Activated naive CD4-positive, alpha-beta T cell treated with anti-CD3 and anti-CD28 coated beads, Interleukin-2, amount 10 ng/mL, durations not matched to agents 7 days and 5 days (primary cell): ENCODE measurements around the gene HNF4A.
"Not testable (repeated sequence)": the region's sequence is repeated elsewhere in the genome, so short reads cannot be mapped to it uniquely, and the experiment has no call there.

Source experiments
- CTCF ChIA-PET: fragments of 350-600 bp; sonication (Branson Sonifier 250); formaldehyde crosslinking; loops from one replicate; lab custom pipeline; 2021; ENCODE audit warnings: antibody characterized with exemption; lab: Charles Lee
- DNase-seq: peaks from one replicate; pipeline ENCODE4 v3.0.0-alpha.2; 2020
- H3K27ac Mint-ChIP-seq: one replicate; pipeline ENCODE4 v1.8.0; 2021; ENCODE audit warnings: mild to moderate bottlenecking, moderate library complexity, mixed read lengths
- H3K27me3 Mint-ChIP-seq: one replicate; pipeline ENCODE4 v1.8.0; 2021; ENCODE audit warnings: mild to moderate bottlenecking, mixed read lengths
- H3K36me3 Mint-ChIP-seq: one replicate; pipeline ENCODE4 v1.8.0; 2021; ENCODE audit warnings: mixed read lengths
- H3K4me1 Mint-ChIP-seq: one replicate; pipeline ENCODE4 v1.8.0; 2021; ENCODE audit warnings: mixed read lengths
- H3K4me3 Mint-ChIP-seq: one replicate; pipeline ENCODE4 v1.8.0; 2021; ENCODE audit warnings: mild to moderate bottlenecking, moderate library complexity, mixed read lengths
- H3K9me3 Mint-ChIP-seq: one replicate; pipeline ENCODE4 v1.8.0; 2021; ENCODE audit warnings: mixed read lengths

The HNF4A gene

DNA sequence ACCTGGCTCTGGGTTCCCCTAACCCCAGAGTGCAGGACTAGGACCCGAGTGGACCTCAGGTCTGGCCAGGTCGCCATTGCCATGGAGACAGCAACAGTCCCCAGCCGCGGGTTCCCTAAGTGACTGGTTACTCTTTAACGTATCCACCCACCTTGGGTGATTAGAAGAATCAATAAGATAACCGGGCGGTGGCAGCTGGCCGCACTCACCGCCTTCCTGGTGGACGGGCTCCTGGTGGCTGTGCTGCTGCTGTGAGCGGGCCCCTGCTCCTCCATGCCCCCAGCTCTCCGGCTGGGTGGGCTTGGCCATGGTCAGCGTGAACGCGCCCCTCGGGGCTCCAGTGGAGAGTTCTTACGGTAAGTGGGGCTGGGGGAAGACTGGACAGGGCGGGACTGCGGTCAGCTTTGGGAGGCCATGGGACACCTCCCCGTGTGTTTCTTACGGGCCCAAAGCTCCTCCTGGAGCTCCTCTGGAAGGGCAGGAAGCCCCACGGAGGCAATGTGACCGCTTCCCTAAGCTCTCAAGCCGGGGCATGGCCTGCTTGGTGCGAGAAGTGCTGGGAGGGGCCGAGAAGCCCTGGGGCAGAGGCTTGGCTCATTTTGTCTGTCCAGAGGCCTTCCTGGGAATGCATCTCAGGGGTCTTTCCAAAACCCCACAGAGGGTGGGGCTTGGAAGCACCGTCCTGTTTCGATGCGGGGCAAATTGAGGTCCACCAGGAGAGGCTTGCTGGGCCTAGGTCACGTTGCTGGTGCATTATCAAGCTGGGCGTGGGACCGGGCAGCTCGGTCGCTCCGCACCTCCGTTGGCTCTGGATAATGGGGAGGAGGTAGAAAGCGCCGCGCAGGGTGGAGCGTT, at the start of gene HNF4A:
HNF4A (plus strand) TSS at position 202 of the 855 bp plus-strand sequence; CDS start at position 308, 106 bp downstream.
- CTCF ChIA-PET, result no interaction called here
- Mint-ChIP-seq H3K27me3 (peaks cover 17% of the 10 kb centered on the region), H3K36me3 (no peaks in the 10 kb centered on the region), H3K27ac (no peak within 1 kb of the TSS), H3K4me3 (no peak within 1 kb of the TSS), H3K4me1 (no peaks in the 10 kb centered on the region), H3K9me3 (no peaks in the 10 kb centered on the region)
- no peak for DNase-seq

GRCh38 chr20:44306927-44307326, 48.6 kb upstream of the HNF4A start:
- H3K27me3 Mint-ChIP-seq, result peaks cover 7% of the 10 kb centered on the region
- DNase-seq, result no peak
- H3K4me1 Mint-ChIP-seq, result peaks cover 22% of the 10 kb centered on the region
- no peaks in the 10 kb centered on the region for H3K9me3 Mint-ChIP-seq
- CTCF ChIA-PET, result no interaction called here
- no peak overlapping the region for H3K4me3 Mint-ChIP-seq
- H3K27ac Mint-ChIP-seq, result no peak overlapping the region
- no peaks in the 10 kb centered on the region for H3K36me3 Mint-ChIP-seq

GRCh38 chr20:44309763-44310663, 45.5 kb upstream of the HNF4A start:
- no peak for DNase-seq
- peaks cover 22% of the 10 kb centered on the region for H3K4me1 Mint-ChIP-seq

GRCh38 chr20:44310664-44311639, 44.5 kb upstream of the HNF4A start, which contains the start of gene FITM2:
Gene FITM2, minus strand, starts transcription at chr20:44311202. Its CDS starts 54 bp downstream, at chr20:44311148.
- CTCF ChIA-PET, result interaction anchor here (0.6 to 13.6 kb wide), 21 partner anchors 9 to 433 kb away, joined by 3 to 351 read pairs (median 3); no protein-coding TSS in a partner anchor
- DNase-seq, result peak; percentile 98
- H3K27me3 Mint-ChIP-seq, result peaks cover 13% of the 10 kb centered on the region
- H3K27ac Mint-ChIP-seq, result peak within 1 kb of the TSS; percentile 92
- H3K36me3 Mint-ChIP-seq, result no peaks in the 10 kb centered on the region
- H3K4me1 Mint-ChIP-seq, result peaks cover 22% of the 10 kb centered on the region
- no peaks in the 10 kb centered on the region for H3K9me3 Mint-ChIP-seq
- H3K4me3 Mint-ChIP-seq, result peak within 1 kb of the TSS; percentile 89

More at GRCh38 chr20:44309763-44310663, 45.5 kb upstream of the HNF4A start:
- Mint-ChIP-seq H3K36me3 (no peaks in the 10 kb centered on the region), H3K27me3 (peaks cover 13% of the 10 kb centered on the region), H3K4me3 (peak overlapping the region; percentile 89), H3K9me3 (no peaks in the 10 kb centered on the region), H3K27ac (peak overlapping the region; percentile 92)
- CTCF ChIA-PET, result interaction anchor here (0.6 to 13.6 kb wide), 13 partner anchors 14 to 427 kb away, joined by 3 to 351 read pairs (median 4); no protein-coding TSS in a partner anchor

- no peaks in the 10 kb centered on the region for H3K9me3 Mint-ChIP-seq
- no peaks in the 10 kb centered on the region for H3K36me3 Mint-ChIP-seq
- peaks cover 14% of the 10 kb centered on the region for H3K4me1 Mint-ChIP-seq
- DNase-seq, result no peak
- H3K27ac Mint-ChIP-seq, result no peak overlapping the region
- H3K27me3 Mint-ChIP-seq, result peaks cover 17% of the 10 kb centered on the region
- CTCF ChIA-PET, result interaction anchor here (1.4 to 13.6 kb wide), 3 partner anchors 93 to 198 kb away, joined by 3 to 351 read pairs (median 5); no protein-coding TSS in a partner anchor
- H3K4me3 Mint-ChIP-seq, result no peak overlapping the region
These were observed 40.6 kb upstream of the HNF4A start for GRCh38 chr20:44314870-44315269.

GRCh38 chr20:44319839-44320422, 35.6 kb upstream of the HNF4A start:
- peaks cover 12% of the 10 kb centered on the region for H3K27me3 Mint-ChIP-seq
- DNase-seq, result no peak
- CTCF ChIA-PET, result interaction anchor here (0.8 to 13.6 kb wide), 3 partner anchors 9 to 202 kb away, joined by 4 to 351 read pairs (median 5); partner anchors contain the start of gene FITM2
- no peaks in the 10 kb centered on the region for H3K36me3 Mint-ChIP-seq
- no peak overlapping the region for H3K4me3 Mint-ChIP-seq
- no peak overlapping the region for H3K27ac Mint-ChIP-seq
- no peaks in the 10 kb centered on the region for H3K4me1 Mint-ChIP-seq
- no peaks in the 10 kb centered on the region for H3K9me3 Mint-ChIP-seq

- CTCF ChIA-PET, result interaction anchor here (0.7 to 3.7 kb wide), 3 partner anchors 14 to 107 kb away, joined by 3 to 17 read pairs (median 3); no protein-coding TSS in a partner anchor
- H3K27ac Mint-ChIP-seq, result no peak overlapping the region
- H3K4me3 Mint-ChIP-seq, result no peak overlapping the region
These were observed 31.2 kb upstream of the HNF4A start for GRCh38 chr20:44324343-44324742.

GRCh38 chr20:44326391-44327159, 28.9 kb upstream of the HNF4A start:
- H3K4me3 Mint-ChIP-seq, result no peak overlapping the region
- CTCF ChIA-PET, result interaction anchor here (0.9 to 3.7 kb wide), 4 partner anchors 39 to 111 kb away, joined by 3 to 17 read pairs (median 4); no protein-coding TSS in a partner anchor
- peak; percentile 25 for DNase-seq

More at GRCh38 chr20:44324343-44324742, 31.2 kb upstream of the HNF4A start:
- no peak for DNase-seq
- H3K9me3 Mint-ChIP-seq, result no peaks in the 10 kb centered on the region
- H3K27me3 Mint-ChIP-seq, result peaks cover 14% of the 10 kb centered on the region
- no peaks in the 10 kb centered on the region for H3K4me1 Mint-ChIP-seq
- no peaks in the 10 kb centered on the region for H3K36me3 Mint-ChIP-seq

GRCh38 chr20:44327748-44328147, 27.8 kb upstream of the HNF4A start:
- not testable (repeated sequence) for H3K4me3 Mint-ChIP-seq, DNase-seq

More at GRCh38 chr20:44326391-44327159, 28.9 kb upstream of the HNF4A start:
- no peaks in the 10 kb centered on the region for H3K36me3 Mint-ChIP-seq
- peaks cover 24% of the 10 kb centered on the region for H3K27me3 Mint-ChIP-seq
- H3K27ac Mint-ChIP-seq, result no peak overlapping the region
- no peaks in the 10 kb centered on the region for H3K4me1 Mint-ChIP-seq
- H3K9me3 Mint-ChIP-seq, result no peaks in the 10 kb centered on the region

DNA sequence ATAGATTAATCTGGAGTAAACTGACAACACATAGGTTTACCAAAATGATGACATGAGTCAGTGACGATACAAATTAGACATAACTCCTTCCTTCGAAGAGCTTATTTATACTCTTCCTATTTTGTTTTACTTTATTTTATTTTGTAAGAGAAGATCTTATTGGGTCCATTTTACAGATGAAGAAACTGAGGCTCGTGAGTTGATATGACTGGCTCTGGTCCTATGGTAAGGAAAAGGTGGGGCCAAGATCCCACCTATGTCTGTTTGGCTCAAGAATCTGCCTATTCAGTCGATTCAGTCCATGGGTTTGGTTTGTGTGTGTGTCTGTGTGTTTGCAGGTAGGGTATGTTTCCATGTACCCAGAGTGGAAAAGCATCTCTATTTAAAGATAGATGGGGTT, 27.1 kb upstream of the HNF4A start:
- Mint-ChIP-seq H3K36me3 (no peaks in the 10 kb centered on the region), H3K4me3 (no peak overlapping the region), H3K27me3 (peaks cover 24% of the 10 kb centered on the region), H3K4me1 (no peaks in the 10 kb centered on the region), H3K27ac (no peak overlapping the region), H3K9me3 (no peaks in the 10 kb centered on the region)
- DNase-seq, result no peak
- CTCF ChIA-PET, result interaction anchor here (2.7 kb wide), 1 partner anchor 17 kb away, joined by 6 read pairs; the partner anchor contains the start of gene FITM2

More at GRCh38 chr20:44327748-44328147, 27.8 kb upstream of the HNF4A start:
- H3K27me3 Mint-ChIP-seq, result peaks cover 24% of the 10 kb centered on the region
- not testable (repeated sequence) for H3K36me3 Mint-ChIP-seq, H3K4me1 Mint-ChIP-seq, H3K27ac Mint-ChIP-seq, H3K9me3 Mint-ChIP-seq
- CTCF ChIA-PET, result interaction anchor here (2.7 kb wide), 1 partner anchor 17 kb away, joined by 6 read pairs; the partner anchor contains the start of gene FITM2

DNA sequence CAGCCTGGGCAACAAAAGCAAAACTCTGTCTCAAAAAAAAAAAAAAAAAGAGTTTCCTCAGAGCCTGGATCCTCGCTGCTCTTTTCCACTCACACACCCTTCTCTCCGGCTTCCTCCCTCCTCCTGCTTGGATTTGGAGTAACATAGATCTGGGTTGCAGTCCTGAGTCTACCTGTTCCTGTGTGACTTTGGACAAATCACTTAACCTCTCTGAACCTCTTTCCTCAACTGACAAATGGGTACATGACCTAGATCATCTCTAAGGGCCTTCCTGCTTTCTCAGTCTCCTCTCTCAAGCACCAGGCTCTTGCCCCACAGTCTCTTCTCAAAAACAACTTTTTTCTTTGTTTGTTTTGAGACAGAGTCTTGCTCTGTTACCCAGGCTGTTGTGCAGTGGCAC, 24.3 kb upstream of the HNF4A start:
- Mint-ChIP-seq H3K27ac (no peak overlapping the region), H3K4me1 (no peaks in the 10 kb centered on the region), H3K27me3 (peaks cover 32% of the 10 kb centered on the region), H3K36me3 (no peaks in the 10 kb centered on the region), H3K4me3 (no peak overlapping the region), H3K9me3 (no peaks in the 10 kb centered on the region)
- DNase-seq, result no peak
- CTCF ChIA-PET, result interaction anchor here (1.9 kb wide), 1 partner anchor 114 kb away, joined by 6 read pairs; no protein-coding TSS in a partner anchor

DNA sequence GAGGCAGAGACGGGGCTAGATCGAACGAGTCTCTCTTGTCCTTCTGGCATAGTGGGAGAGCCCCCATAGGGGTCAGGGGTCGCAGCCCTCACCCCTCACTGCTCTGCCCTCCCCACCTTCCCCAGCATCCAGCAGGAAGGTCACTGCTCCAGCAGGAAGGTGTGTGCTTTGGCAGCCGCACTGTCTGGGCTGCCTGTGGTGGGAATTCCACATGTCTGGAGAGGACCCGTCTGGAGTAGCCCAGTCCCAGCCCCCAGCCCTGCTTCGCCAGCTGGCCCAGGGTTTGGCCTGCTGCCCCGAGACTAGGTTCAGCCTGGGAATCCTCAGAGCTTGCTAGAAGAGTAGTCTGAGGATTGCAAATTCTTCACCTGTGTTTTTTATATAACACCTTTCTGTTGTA, 21.2 kb upstream of the HNF4A start:
- CTCF ChIA-PET, result no interaction called here
- H3K4me1 Mint-ChIP-seq, result no peaks in the 10 kb centered on the region
- H3K36me3 Mint-ChIP-seq, result no peaks in the 10 kb centered on the region
- no peak for DNase-seq
- no peak overlapping the region for H3K4me3 Mint-ChIP-seq
- H3K9me3 Mint-ChIP-seq, result no peaks in the 10 kb centered on the region
- peaks cover 39% of the 10 kb centered on the region for H3K27me3 Mint-ChIP-seq
- no peak overlapping the region for H3K27ac Mint-ChIP-seq
